ENCODE data around the gene ABHD5.

Gene ABHD5

GRCh38 chr3:43693594-43693993 is 2.9 kb downstream of the ABHD5 start:
- H3K36me3 ChIP-seq: peaks cover 1% of the 10 kb centered on the region
- H3K4me1 ChIP-seq (ENCODE audit: control insufficient read depth in 1 of 2, insufficient read depth in 1 of 2, low read depth in 1 of 2, low read length in 1 of 2): peaks cover 73 to 76% of the 10 kb centered on the region in 2 experiments
- no peak for TF ChIP-seq CTCF (IDR thresholded peaks at IDR 0.05)
- H3K27me3 ChIP-seq: no peaks in the 10 kb centered on the region
- peak overlapping the region; percentile 99 for H3K27ac ChIP-seq
- H3K4me3 ChIP-seq (ENCODE audit: low read depth in 1 of 2, low read length in 1 of 2): peak overlapping the region; percentile 91 to 93
- no peaks in the 10 kb centered on the region for H3K9me3 ChIP-seq

DNA sequence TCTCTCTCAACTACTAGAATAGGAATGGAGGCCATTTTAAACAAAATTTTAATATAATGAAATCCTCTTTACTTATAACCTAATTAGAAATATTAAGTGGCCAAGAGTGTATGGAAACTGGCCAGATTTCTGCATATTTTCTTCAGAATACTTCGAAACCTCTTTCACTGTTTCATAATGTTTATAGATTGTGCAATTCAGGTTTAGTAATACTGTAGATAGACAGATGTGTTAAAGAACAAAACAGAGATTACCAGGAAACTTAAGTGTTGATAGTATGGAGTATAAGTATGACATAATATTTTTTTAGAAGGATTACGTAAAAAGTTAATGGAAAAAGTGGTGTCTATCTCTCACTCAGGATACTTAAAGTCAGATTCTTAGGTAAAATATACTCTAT is 4.7 kb downstream of the ABHD5 start:
- Histone ChIP-seq H3K9me3 (no peaks in the 10 kb centered on the region), H3K36me3 (peaks cover 20% of the 10 kb centered on the region), H3K4me3 (ENCODE audit: low read depth in 1 of 2, low read length in 1 of 2) (peak overlapping the region in 1 of 2 experiments; percentile 93), H3K27ac (peak overlapping the region; percentile 99), H3K4me1 (ENCODE audit: control insufficient read depth in 1 of 2, insufficient read depth in 1 of 2, low read depth in 1 of 2, low read length in 1 of 2) (peaks cover 62 to 66% of the 10 kb centered on the region in 2 experiments), H3K27me3 (no peaks in the 10 kb centered on the region)
- no peak for TF ChIP-seq CTCF (IDR thresholded peaks at IDR 0.05)

DNA sequence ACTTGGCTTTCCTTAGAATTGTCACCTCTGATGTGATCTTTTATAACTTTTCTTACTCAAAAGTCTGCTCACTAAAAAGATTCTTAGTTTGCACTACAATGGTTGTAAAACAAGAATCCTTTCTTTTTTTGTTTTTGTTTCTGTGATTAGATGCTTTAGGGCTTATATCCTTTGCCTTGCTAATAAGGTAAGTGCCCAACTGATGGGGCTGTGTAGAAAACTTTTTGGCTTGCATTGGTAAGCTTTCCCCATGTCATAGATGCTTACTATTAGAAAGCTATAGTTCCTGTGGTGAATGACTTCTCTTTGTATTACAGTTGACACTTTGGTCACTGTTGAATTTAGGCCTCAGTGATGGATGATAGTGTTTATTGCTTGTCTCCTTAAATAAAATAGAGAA is 5.1 kb downstream of the ABHD5 start:
- TF ChIP-seq CTCF (IDR thresholded peaks at IDR 0.05): no peak
- peak overlapping the region; percentile 7 to 93 for H3K4me3 ChIP-seq (ENCODE audit: low read depth in 1 of 2, low read length in 1 of 2)
- peak overlapping the region; percentile 99 for H3K27ac ChIP-seq
- H3K36me3 ChIP-seq: peaks cover 24% of the 10 kb centered on the region
- H3K4me1 ChIP-seq (ENCODE audit: control insufficient read depth in 1 of 2, insufficient read depth in 1 of 2, low read depth in 1 of 2, low read length in 1 of 2): peaks cover 61 to 65% of the 10 kb centered on the region in 2 experiments
- H3K27me3 ChIP-seq: no peaks in the 10 kb centered on the region
- H3K9me3 ChIP-seq: no peaks in the 10 kb centered on the region

DNA sequence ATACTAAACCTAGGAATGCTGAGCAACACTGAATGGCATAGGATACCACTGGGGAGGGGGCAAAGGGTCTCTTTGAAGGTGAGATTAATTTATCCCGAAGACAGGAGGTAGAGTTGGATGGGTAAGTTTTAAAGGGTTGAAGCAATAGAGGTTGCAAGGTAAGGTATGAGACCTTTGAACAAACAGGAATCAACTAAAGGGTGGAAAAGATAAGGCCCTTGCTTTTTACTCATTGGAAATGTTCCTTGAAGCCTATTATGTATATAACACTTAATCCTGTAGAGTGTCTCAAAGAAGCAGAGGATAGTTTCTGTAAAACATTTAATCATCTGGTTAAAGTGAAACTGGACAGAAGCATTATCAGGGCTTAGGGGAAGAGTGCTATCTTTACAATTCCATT is 5.7 kb downstream of the ABHD5 start:
- Histone ChIP-seq H3K36me3 (peaks cover 30% of the 10 kb centered on the region), H3K9me3 (no peaks in the 10 kb centered on the region), H3K4me1 (ENCODE audit: control insufficient read depth in 1 of 2, insufficient read depth in 1 of 2, low read depth in 1 of 2, low read length in 1 of 2) (peaks cover 61 to 65% of the 10 kb centered on the region in 2 experiments), H3K27me3 (no peaks in the 10 kb centered on the region), H3K27ac (peak overlapping the region; percentile 99), H3K4me3 (ENCODE audit: low read depth in 1 of 2, low read length in 1 of 2) (peak overlapping the region; percentile 7 to 93)
- TF ChIP-seq CTCF (IDR thresholded peaks at IDR 0.05): no peak

- H3K4me3 ChIP-seq (ENCODE audit: low read depth in 1 of 2, low read length in 1 of 2): peak overlapping the region in 1 of 2 experiments; percentile 93
- TF ChIP-seq CTCF (IDR thresholded peaks at IDR 0.05): no peak
- no peaks in the 10 kb centered on the region for H3K27me3 ChIP-seq
- no peaks in the 10 kb centered on the region for H3K9me3 ChIP-seq
- H3K36me3 ChIP-seq: peaks cover 34% of the 10 kb centered on the region
- peaks cover 61 to 65% of the 10 kb centered on the region in 2 experiments for H3K4me1 ChIP-seq (ENCODE audit: control insufficient read depth in 1 of 2, insufficient read depth in 1 of 2, low read depth in 1 of 2, low read length in 1 of 2)
- H3K27ac ChIP-seq: peak overlapping the region; percentile 99
Measured at GRCh38 chr3:43696881-43697280, 6.1 kb downstream of the ABHD5 start.

GRCh38 chr3:43699864-43700263 is 9.1 kb downstream of the ABHD5 start:
- Histone ChIP-seq H3K36me3 (peaks cover 55% of the 10 kb centered on the region), H3K27ac (peak overlapping the region; percentile 61), H3K9me3 (no peaks in the 10 kb centered on the region), H3K4me3 (ENCODE audit: low read depth in 1 of 2, low read length in 1 of 2) (no peak overlapping the region), H3K27me3 (no peaks in the 10 kb centered on the region), H3K4me1 (ENCODE audit: control insufficient read depth in 1 of 2, insufficient read depth in 1 of 2, low read depth in 1 of 2, low read length in 1 of 2) (peaks cover 42 to 47% of the 10 kb centered on the region in 2 experiments)
- peak; percentile 23 for TF ChIP-seq CTCF (IDR thresholded peaks at IDR 0.05)

Measured in neutrophil (primary cell).